CD14-positive monocyte (primary cell): ENCODE results near the gene PHACTR2. TPM values are rescaled to one million over a fixed set of nuclear protein-coding genes. Genes with fewer than 3 reads are reported as not detected.

Experiments
- DNase-seq, 3 donors: peaks; one replicate each; pipeline ENCODE4 v3.0.0-alpha.2; 2011 to 2022
- H2AFZ ChIP-seq: 2 replicates; pipeline ENCODE4 v1.6.0; 2012; ENCODE audit warnings: mild to moderate bottlenecking, low read depth, low read length, inconsistent platforms; ENCODE audit not compliant: insufficient read depth, poor library complexity, severe bottlenecking
- H3K27ac ChIP-seq, 2 donors: 1 replicate in 1 of 2; 2 replicates in 1 of 2; pipeline ENCODE4 v1.5.1; 2012 to 2013; ENCODE audit warnings: low read length in 2 of 2, control low read depth in 1 of 2, inconsistent platforms in 1 of 2, low read depth in 1 of 2, mild to moderate bottlenecking in 1 of 2
- H3K27me3 ChIP-seq, 2 donors: one replicate each; pipeline versions ENCODE4 v1.6.0 to v1.6.1; 2011 to 2013; ENCODE audit warnings: low read length in 2 of 2; ENCODE audit not compliant: control insufficient read depth in 2 of 2, insufficient read depth in 2 of 2
- H3K36me3 ChIP-seq, 2 donors: replicated peaks in 1 of 2; 1 replicate in 1 of 2; 2 replicates in 1 of 2; pipeline versions ENCODE4 v1.5.1 to v1.6.1; 2012 to 2013; ENCODE audit warnings: low read length in 2 of 2, control low read depth in 1 of 2, inconsistent platforms in 1 of 2, mild to moderate bottlenecking in 1 of 2; ENCODE audit not compliant: insufficient read depth in 2 of 2, control insufficient read depth in 1 of 2
- H3K4me1 ChIP-seq, 2 donors: 1 replicate in 1 of 2; 2 replicates in 1 of 2; pipeline versions ENCODE4 v1.5.1 to v1.6.1; 2012 to 2013; ENCODE audit warnings: low read length in 2 of 2, control low read depth in 1 of 2, inconsistent platforms in 1 of 2, mild to moderate bottlenecking in 1 of 2, moderate library complexity in 1 of 2; ENCODE audit not compliant: insufficient read depth in 2 of 2, control insufficient read depth in 1 of 2
- H3K4me2 ChIP-seq: replicated peaks from 2 replicates; pipeline ENCODE3; 2012; ENCODE audit warnings: low read length, moderate library complexity, mild to moderate bottlenecking; ENCODE audit not compliant: poor library complexity, severe bottlenecking; ENCODE audit errors: extremely low read depth
- H3K4me3 ChIP-seq, 3 experiments: fragments of 200-600 bp in 1 of 3; sonication (generic) in 1 of 3; replicated peaks in 1 of 3; 1 replicate in 2 of 3; 2 replicates in 1 of 3; pipeline ENCODE4 v1.5.1; 2011 to 2013; ENCODE audit warnings: low read length in 3 of 3, mild to moderate bottlenecking in 3 of 3, control low read depth in 2 of 3, low read depth in 2 of 3, inconsistent platforms in 1 of 3, moderate library complexity in 1 of 3
- H3K79me2 ChIP-seq: 2 replicates; pipeline ENCODE4 v1.6.0; 2012; ENCODE audit warnings: mild to moderate bottlenecking, control low read depth, inconsistent platforms, low read length, moderate library complexity; ENCODE audit not compliant: insufficient read depth
- H3K9ac ChIP-seq: 2 replicates; pipeline ENCODE4 v1.6.0; 2017; ENCODE audit warnings: low read length, mild to moderate bottlenecking; ENCODE audit not compliant: insufficient read depth, poor library complexity, severe bottlenecking
- H3K9me3 ChIP-seq, 2 donors: replicated peaks in 1 of 2; 1 replicate in 1 of 2; 2 replicates in 1 of 2; pipeline versions ENCODE4 v1.5.1 to v1.6.1; 2012 to 2013; ENCODE audit warnings: low read length in 2 of 2, control low read depth in 1 of 2; ENCODE audit not compliant: control insufficient read depth in 1 of 2, insufficient read depth in 1 of 2
- H4K20me1 ChIP-seq: 2 replicates; pipeline ENCODE4 v1.6.0; 2012; ENCODE audit warnings: mild to moderate bottlenecking, low read length, control low read depth, moderate library complexity; ENCODE audit not compliant: insufficient read depth
- H3K27ac Mint-ChIP-seq, 7 donors: one replicate each; pipeline ENCODE4 v1.8.0; 2020; ENCODE audit warnings: mild to moderate bottlenecking in 7 of 7, mixed read lengths in 7 of 7, moderate library complexity in 6 of 7, inconsistent platforms in 2 of 7
- H3K27me3 Mint-ChIP-seq, 3 donors: one replicate each; pipeline ENCODE4 v1.8.0; 2021 to 2022; ENCODE audit warnings: low read depth in 3 of 3, mild to moderate bottlenecking in 3 of 3, mixed read lengths in 3 of 3, moderate library complexity in 3 of 3, inconsistent platforms in 1 of 3
- H3K36me3 Mint-ChIP-seq, 2 donors: one replicate each; pipeline ENCODE4 v1.8.0; 2020; ENCODE audit warnings: mixed read lengths in 2 of 2, inconsistent platforms in 1 of 2, mild to moderate bottlenecking in 1 of 2
- H3K4me1 Mint-ChIP-seq: one replicate; pipeline ENCODE4 v1.8.0; 2020; ENCODE audit warnings: mild to moderate bottlenecking, mixed read lengths
- H3K4me3 Mint-ChIP-seq, 2 donors: one replicate each; pipeline ENCODE4 v1.8.0; 2020; ENCODE audit warnings: mild to moderate bottlenecking in 2 of 2, mixed read lengths in 2 of 2, moderate library complexity in 1 of 2
- H3K9me3 Mint-ChIP-seq, 7 donors: one replicate each; pipeline ENCODE4 v1.8.0; 2020 to 2022; ENCODE audit warnings: mixed read lengths in 7 of 7, mild to moderate bottlenecking in 6 of 7, moderate library complexity in 6 of 7, inconsistent platforms in 2 of 7
- CTCF ChIP-seq: fragments of 200-600 bp; IDR thresholded peaks from one replicate; pipeline ENCODE4 v1.8.0; 2022; ENCODE audit warnings: antibody characterized with exemption, mild to moderate bottlenecking
- WGBS: methylation state at CpG from one replicate; pipeline ENCODE4 v1.1.5; 2013; ENCODE audit warnings: missing lambda C conversion rate; ENCODE audit not compliant: insufficient coverage; 5-methylcytosine and 5-hydroxymethylcytosine counted together
- intact Hi-C, 2 donors: fragments of 100-400 bp; cut with micrococcal nuclease; formaldehyde crosslinking; loops; one replicate each; pipeline versions ENCODE4 v1.15.0 to v1.15.1; 2023
- polyA plus RNA-seq, 3 donors: library from polyadenylated mRNA; depleted of rRNA in 1 of 3; unstranded in 2 of 3; stranded (reverse) in 1 of 3; fragments of 300-500 nt in 2 of 3; fragments of >200 nt in 1 of 3; fragmentation: Illumina TruSeq in 2 of 3; gene quantifications; 1 replicate in 2 of 3; 2 replicates in 1 of 3; pipeline ENCODE4 v1.2.3, GENCODE V29; 2012 to 2021

PHACTR2 gene
- polyA plus RNA-seq, 3 donors = 9.6 to 11.6 (median 11.2) TPM

- no peaks in the 10 kb centered on the region for H3K36me3 ChIP-seq
- H3K9me3 Mint-ChIP-seq = peaks cover 3 to 15% (median 9%) of the 10 kb centered on the region in 7 donors
- no peaks in the 10 kb centered on the region for H3K27me3 ChIP-seq
- H3K4me3 Mint-ChIP-seq = no peak overlapping the region
- DNase-seq = no peak
- intact Hi-C loops = no loop called here
- H3K36me3 Mint-ChIP-seq = peaks cover 16 to 18% of the 10 kb centered on the region in 2 donors
- no peak overlapping the region for H3K4me3 ChIP-seq
- peaks cover 53% of the 10 kb centered on the region for H3K79me2 ChIP-seq
- peaks cover 34% of the 10 kb centered on the region for H4K20me1 ChIP-seq
- H3K27ac Mint-ChIP-seq = no peak overlapping the region
- no peak overlapping the region for H3K9ac ChIP-seq
- H3K4me2 ChIP-seq = no peak overlapping the region
- H3K27me3 Mint-ChIP-seq = peaks cover 0 to 2% (median 0%) of the 10 kb centered on the region in 3 donors
- H3K9me3 ChIP-seq = peaks cover 4 to 5% of the 10 kb centered on the region in 2 donors
- no peak overlapping the region for H2AFZ ChIP-seq
- no peak for TF ChIP-seq CTCF
- peaks cover 26% of the 10 kb centered on the region for H3K4me1 Mint-ChIP-seq
- WGBS = 100% methylated on average over 2 of the region's 6 CpGs
- no peak overlapping the region for H3K27ac ChIP-seq
- peaks cover 13 to 15% of the 10 kb centered on the region in 2 donors for H3K4me1 ChIP-seq
Observed at GRCh38 chr6:143685653-143686052, 7.9 kb downstream of the PHACTR2 start.

GRCh38 chr6:143687591-143687990 lies 9.8 kb downstream of the PHACTR2 start:
- Histone ChIP-seq H3K79me2 (peaks cover 39% of the 10 kb centered on the region), H3K4me2 (peak overlapping the region; percentile 50), H3K36me3 (no peaks in the 10 kb centered on the region), H4K20me1 (peaks cover 26% of the 10 kb centered on the region), H3K27me3 (no peaks in the 10 kb centered on the region), H3K4me3 (peak overlapping the region in 1 of 3 experiments; percentile 29), H3K4me1 (peaks cover 13 to 15% of the 10 kb centered on the region in 2 donors), H3K9ac (no peak overlapping the region), H3K27ac (peak overlapping the region in 1 of 2 donors; percentile 58), H3K9me3 (no peaks in the 10 kb centered on the region), H2AFZ (no peak overlapping the region)
- intact Hi-C loops = no loop called here
- no peak for DNase-seq
- Mint-ChIP-seq H3K27ac (peak overlapping the region in 3 of 7 donors; percentile 10 to 52 (median 12)), H3K4me1 (peaks cover 28% of the 10 kb centered on the region), H3K9me3 (peaks cover 0 to 6% (median 3%) of the 10 kb centered on the region in 7 donors), H3K27me3 (peaks cover 0 to 2% (median 0%) of the 10 kb centered on the region in 3 donors), H3K36me3 (peaks cover 8 to 15% of the 10 kb centered on the region in 2 donors), H3K4me3 (no peak overlapping the region)
- 29% methylated on average over 1 of the region's 1 CpG for WGBS
- TF ChIP-seq CTCF = no peak
